SH-SY5Y (cell line): ENCODE results near the gene MKI67.

Experiments used
- GATA2 ChIP-seq: IDR thresholded peaks from 2 replicates; pipeline ENCODE4 v1.6.1; 2011; ENCODE audit warnings: mild to moderate bottlenecking, low read depth, low read length
- GATA3 ChIP-seq: IDR thresholded peaks from 2 replicates; pipeline ENCODE4 v1.6.1; 2011; ENCODE audit warnings: low read depth, mild to moderate bottlenecking, low read length, moderate library complexity

- no peak for TF ChIP-seq GATA3
- TF ChIP-seq GATA2: no peak
These were observed 68.0 kb downstream of the MKI67 start for GRCh38 chr10:128058106-128058749.
